Stimulated activated CD4-positive, alpha-beta T cell treated with anti-CD3 and anti-CD28 coated beads, Interleukin-12 subunit alpha, Interleukin-12 subunit beta, amount 100 ng/mL, for 48 hours (primary cell): ENCODE measurements around the gene PLS3.

Source experiments
- DNase-seq, 3 donors: peaks; one replicate each; pipeline ENCODE4 v3.0.0-alpha.2; 2020; ENCODE audit warnings: low read depth in 2 of 3, low spot score in 1 of 3

The PLS3 gene

DNA sequence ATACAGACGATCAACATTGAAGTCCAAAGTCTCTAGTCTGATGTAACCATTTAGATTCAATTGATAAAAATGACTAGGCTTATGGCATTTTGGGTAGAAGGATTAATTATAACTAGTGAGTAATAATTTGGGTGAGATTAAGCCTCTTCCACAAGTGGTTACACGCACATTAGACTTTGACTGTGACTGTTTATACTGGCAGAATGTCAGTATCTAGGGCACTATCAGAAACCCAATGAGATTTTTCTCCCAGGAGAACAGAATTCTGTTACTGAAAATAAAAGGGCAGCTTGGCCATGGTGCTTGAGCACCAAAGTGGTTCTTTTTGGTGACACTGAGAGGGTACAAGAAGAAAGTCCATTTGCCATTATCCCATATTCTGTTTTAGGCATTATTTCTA is 3.3 kb downstream of the PLS3 start:
- no peak for DNase-seq

DNA sequence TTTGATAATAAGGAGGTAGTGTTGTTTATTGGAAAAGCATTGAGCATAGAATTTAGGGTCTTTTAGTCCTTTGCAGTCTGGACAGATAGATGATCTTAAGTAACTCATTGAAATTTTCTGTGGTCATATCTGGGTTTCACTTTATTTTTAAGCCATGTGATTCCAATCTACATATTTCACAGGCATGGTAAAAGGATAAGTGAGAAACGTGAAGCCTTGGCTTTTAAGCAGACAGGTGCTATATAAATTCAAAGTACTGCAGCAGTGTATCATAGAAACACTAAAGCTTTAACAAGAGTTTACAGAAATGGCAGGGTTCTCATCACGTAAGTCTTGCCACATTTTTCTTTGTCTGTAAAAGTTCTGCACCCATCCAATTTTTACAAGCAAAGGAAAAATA is 4.9 kb downstream of the PLS3 start:
- no peak for DNase-seq

GRCh38 chrX:115571712-115572111 is 10.7 kb downstream of the PLS3 start:
- no peak for DNase-seq

GRCh38 chrX:115573185-115573584 is 12.2 kb downstream of the PLS3 start:
- no peak for DNase-seq

GRCh38 chrX:115576676-115577075 is 15.7 kb downstream of the PLS3 start:
- no peak for DNase-seq

GRCh38 chrX:115579327-115579726 is 18.4 kb downstream of the PLS3 start:
- no peak for DNase-seq

- no peak for DNase-seq
Observed at GRCh38 chrX:115579786-115580294, 18.9 kb downstream of the PLS3 start.

DNA sequence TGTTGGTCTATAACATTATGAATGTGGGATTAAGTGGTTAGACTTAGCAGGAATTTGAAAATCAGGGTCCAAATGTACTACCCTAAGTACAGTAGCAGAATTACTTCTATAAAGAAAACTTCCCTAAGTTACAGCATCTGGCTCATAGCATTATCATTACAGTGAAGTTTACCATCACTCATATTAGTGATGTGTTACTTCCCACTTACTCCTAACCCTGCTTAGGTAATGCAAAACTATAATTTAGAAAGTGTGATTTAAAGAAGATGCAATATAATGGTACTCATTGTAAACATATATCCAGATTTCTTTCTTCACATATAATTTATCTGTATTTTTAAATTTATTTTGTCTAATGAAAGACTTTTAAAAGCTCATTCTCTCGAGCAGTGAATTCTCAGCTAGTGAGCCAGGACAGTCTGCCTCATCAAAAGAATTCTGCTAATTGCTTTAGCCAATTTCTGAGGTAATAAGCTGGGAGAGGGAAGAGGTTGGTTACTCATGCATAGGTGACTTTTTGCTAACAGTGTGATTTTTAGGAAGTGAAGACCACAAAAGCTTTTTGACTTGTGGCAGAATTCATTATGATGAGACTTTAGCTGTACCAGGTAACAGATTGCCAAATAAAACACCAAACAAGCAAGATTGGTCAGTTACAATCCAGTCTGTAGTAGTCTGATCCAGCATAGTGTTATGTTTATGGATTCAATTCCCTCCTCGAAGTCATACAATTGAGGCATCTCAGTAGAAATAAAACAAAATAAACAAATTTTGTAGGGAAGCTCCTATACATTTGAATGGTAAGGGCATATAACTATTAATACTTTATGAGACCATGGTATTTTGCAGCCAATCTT is 21.0 kb downstream of the PLS3 start:
- DNase-seq: no peak

DNA sequence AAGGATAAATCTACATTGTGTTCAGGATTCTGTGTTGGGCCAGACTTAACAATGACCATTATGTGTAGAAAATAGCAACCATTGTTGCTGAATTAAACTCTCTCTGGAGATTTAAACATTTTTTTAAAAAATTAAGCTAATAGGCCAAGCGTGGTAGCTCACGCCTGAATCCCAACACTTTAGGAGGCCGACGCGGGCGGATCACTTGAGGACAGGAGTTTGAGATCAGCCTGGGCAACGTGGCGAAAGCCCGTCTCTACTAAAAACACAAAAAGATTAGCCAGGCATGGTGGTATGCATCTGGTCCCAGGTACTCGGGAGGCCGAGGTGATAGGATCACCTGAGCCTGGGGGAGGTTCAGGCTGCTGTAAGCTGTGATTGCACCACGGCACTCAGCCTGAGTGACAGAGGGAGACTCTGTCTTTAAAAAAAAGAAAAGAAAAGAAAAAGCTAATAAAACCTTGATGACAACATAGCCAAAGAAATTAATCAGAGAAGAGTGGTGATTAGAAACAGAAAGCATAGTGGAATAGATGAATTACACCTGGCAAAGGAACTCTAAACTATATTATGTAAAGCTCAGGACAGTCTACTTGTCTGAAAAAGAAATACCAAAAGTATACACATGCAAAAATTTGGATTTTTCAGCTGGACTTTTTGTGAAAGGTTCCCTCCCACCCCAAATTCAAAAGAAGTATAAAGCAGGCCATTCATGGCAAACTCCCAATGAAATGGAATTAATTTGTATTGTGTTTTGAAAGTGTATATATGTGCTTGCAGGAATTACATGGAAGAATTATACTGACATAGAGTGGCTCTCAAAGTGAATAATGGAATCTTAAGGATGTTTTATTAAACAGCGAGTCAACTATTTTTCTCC is 21.9 kb downstream of the PLS3 start:
- DNase-seq: no peak

GRCh38 chrX:115583496-115584004 is 22.6 kb downstream of the PLS3 start:
- no peak for DNase-seq

DNA sequence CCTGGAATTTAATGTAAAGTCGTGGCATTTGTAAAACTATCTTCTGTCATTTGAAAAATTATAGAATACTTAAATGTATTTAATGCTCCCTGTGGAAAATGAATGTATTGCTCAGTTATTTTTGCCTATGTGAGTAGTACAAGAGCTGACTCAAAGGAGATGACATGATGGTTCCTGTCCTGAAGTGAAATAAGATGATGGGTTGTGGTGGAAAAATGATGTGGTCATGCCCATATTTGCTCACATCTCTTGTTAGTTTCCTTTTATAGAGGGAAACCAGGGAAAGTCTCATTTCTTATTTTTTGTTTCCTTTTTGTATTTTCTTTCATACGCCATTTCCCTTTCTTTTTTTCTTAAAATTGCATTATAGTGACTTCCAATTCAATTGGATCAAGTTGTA is 23.7 kb downstream of the PLS3 start:
- DNase-seq: no peak

DNA sequence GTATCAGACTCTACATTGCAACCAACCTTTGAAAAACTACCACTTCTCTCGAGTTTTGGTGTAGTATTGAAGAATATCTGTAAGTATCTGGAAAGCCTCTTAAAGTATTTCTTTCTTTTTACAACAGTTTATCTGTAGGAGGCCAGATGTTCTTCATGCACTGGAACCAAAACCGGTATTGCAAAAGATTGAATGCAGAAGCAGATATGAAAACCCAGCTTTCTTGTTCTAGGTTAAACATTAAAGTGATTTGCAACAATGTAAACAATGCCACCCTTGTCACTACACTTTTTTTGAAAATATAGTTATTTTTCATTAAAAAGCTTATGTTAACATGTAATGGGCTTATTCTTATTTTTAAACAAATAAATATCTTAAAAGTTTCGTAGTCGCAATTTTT is 27.2 kb downstream of the PLS3 start:
- DNase-seq: no peak

- DNase-seq: no peak
Observed at GRCh38 chrX:115589419-115589818, 28.4 kb downstream of the PLS3 start.

- no peak for DNase-seq
Observed at GRCh38 chrX:115591420-115591819, 30.4 kb downstream of the PLS3 start.

GRCh38 chrX:115591856-115592842 is 31.2 kb downstream of the PLS3 start:
- DNase-seq: no peak

DNA sequence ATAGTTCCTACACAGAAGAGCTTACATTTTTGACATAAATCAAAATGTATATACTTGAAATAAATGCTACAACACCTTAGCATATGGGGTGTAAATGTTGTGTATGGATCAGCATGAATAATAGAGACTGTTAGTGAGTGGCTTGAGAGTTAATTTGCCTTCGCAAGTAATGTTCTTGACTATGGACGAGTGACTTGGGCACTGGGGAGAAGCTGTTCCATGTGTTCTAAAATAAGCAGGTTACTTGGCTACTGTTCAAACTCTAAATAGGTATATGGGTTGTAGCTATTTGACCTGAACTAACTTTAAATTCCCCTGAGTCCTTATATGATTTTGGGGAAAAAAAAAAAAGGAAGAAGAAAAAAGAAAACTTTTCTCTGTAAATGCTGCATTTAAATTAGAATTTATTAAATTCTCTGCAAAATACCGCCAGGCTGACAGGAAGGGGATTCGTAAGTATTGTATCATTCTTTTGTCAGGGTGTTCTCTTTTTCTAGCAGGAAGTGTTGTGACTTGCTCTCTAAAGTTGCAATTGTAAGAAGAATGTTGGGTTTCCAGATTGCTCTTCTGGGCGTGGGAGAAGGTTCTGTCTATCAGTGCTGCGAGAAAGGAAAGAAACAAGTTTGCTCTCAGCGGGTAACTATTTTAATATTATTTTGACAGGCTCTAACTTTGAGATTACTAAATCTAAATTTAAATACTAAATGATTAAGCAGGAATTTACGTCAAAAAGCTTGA is 32.2 kb downstream of the PLS3 start:
- no peak for DNase-seq

DNA sequence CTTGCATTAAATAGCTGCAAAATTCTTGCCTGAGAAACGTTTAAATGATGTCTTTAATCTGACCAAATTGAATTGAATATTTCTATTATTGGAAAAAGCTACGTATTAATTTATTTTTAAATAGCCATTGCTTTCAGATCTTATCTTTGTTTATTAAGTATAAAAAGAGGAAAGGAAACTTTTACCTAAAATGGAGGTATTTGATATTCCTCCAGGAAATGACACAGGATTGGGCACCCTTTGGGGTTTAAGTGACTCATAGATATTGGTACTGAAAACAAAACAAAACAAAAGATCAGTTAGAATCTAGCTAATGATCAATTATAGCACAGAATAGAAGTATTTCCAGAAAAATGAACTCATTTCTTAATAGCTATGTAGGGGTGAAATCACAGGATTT is 34.1 kb downstream of the PLS3 start:
- no peak for DNase-seq

- DNase-seq: no peak
Observed at GRCh38 chrX:115598556-115598955, 37.6 kb downstream of the PLS3 start.

DNA sequence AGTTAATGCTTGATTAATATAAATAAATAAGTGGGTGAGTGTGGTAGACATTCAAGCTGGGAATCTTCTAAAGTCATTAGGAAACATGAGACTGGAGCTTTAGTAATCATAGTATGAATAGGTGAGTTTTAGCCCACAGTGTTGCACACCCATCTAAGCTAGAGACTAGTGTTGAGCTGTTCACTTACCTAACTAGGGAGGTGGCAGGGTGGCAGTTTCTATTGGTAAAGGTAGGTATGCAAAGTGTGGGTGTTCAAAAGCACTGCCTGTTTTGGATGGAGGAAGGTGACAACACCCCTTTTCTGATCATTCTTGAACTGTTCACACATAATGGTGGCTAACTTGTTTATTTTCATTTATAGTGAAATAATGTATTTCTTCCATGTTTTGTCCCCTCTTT is 41.3 kb downstream of the PLS3 start:
- DNase-seq: no peak
